DND-41 (cell line): Measurements from ENCODE around the gene AUTS2.

Experiments used
- CTCF ChIP-seq: IDR thresholded peaks from 2 replicates; pipeline ENCODE4 v1.5.1; 2012; ENCODE audit warnings: borderline replicate concordance, low read length, moderate library complexity, mild to moderate bottlenecking; ENCODE audit not compliant: poor library complexity, severe bottlenecking; ENCODE audit errors: extremely low read depth
- EZH2 ChIP-seq: IDR thresholded peaks from 3 replicates; pipeline ENCODE4 v1.6.1; 2012; ENCODE audit warnings: borderline replicate concordance, low read depth, mild to moderate bottlenecking, moderate library complexity, low read length, inconsistent platforms; ENCODE audit not compliant: severe bottlenecking

GRCh38 chr7:70698219-70698832 lies 1100.1 kb downstream of the AUTS2 start:
- TF ChIP-seq CTCF (peak; percentile 92), EZH2 (no peak)
